MG63 (cell line): Measurements from ENCODE around the gene UVSSA. TPM values are rescaled to one million over a fixed set of nuclear protein-coding genes. Genes with fewer than 3 reads are reported as not detected.
"Not testable (repeated sequence)": the region's sequence is repeated elsewhere in the genome, so short reads cannot be mapped to it uniquely, and the experiment has no call there.

Experiments used
- DNase-seq: peaks from one replicate; pipeline ENCODE4 v3.0.0-alpha.2; 2020
- H3K27me3 ChIP-seq: fragments of 250-450 bp; sonication (Bioruptor Pico); 2 replicates; pipeline ENCODE4 v1.5.1; 2020; ENCODE audit warnings: mild to moderate bottlenecking, moderate library complexity
- H3K36me3 ChIP-seq: fragments of 250-450 bp; sonication (Bioruptor Pico); 2 replicates; pipeline ENCODE4 v1.5.1; 2020; ENCODE audit warnings: mild to moderate bottlenecking, moderate library complexity
- H3K4me3 ChIP-seq: fragments of 250-450 bp; sonication (Bioruptor Pico); 2 replicates; pipeline ENCODE4 v1.5.1; 2020; ENCODE audit warnings: mild to moderate bottlenecking, moderate library complexity
- H3K9me3 ChIP-seq: fragments of 250-450 bp; sonication (Bioruptor Pico); 2 replicates; pipeline ENCODE4 v1.5.1; 2020; ENCODE audit warnings: mild to moderate bottlenecking, moderate library complexity
- total RNA-seq: library from RNA; depleted of rRNA; stranded (reverse); fragments of >200 nt; shearing (Covaris generic); gene quantifications from 2 replicates; pipeline ENCODE4 v1.2.3, GENCODE V29; 2014; ENCODE audit warnings: low replicate concordance

Gene UVSSA
- total RNA-seq, 1 experiment from 2014 or later: 1.2 TPM

- Histone ChIP-seq H3K27me3 (no peaks in the 10 kb centered on the region), H3K9me3 (no peaks in the 10 kb centered on the region), H3K36me3 (no peaks in the 10 kb centered on the region), H3K4me3 (no peak overlapping the region)
- no peak for DNase-seq
Measured at GRCh38 chr4:1364217-1364616, 17.2 kb downstream of the UVSSA start.

GRCh38 chr4:1364748-1365147 is 17.7 kb downstream of the UVSSA start:
- Histone ChIP-seq H3K36me3 (no peaks in the 10 kb centered on the region), H3K4me3 (no peak overlapping the region), H3K27me3 (no peaks in the 10 kb centered on the region), H3K9me3 (no peaks in the 10 kb centered on the region)
- DNase-seq: no peak

GRCh38 chr4:1365271-1366178 is 18.5 kb downstream of the UVSSA start:
- H3K9me3 ChIP-seq: no peaks in the 10 kb centered on the region
- H3K36me3 ChIP-seq: no peaks in the 10 kb centered on the region
- H3K27me3 ChIP-seq: no peaks in the 10 kb centered on the region
- DNase-seq: no peak
- no peak overlapping the region for H3K4me3 ChIP-seq

GRCh38 chr4:1366371-1367229 is 19.6 kb downstream of the UVSSA start:
- no peaks in the 10 kb centered on the region for H3K36me3 ChIP-seq
- no peaks in the 10 kb centered on the region for H3K27me3 ChIP-seq
- H3K9me3 ChIP-seq: no peaks in the 10 kb centered on the region
- no peak overlapping the region for H3K4me3 ChIP-seq
- DNase-seq: no peak

- no peak for DNase-seq
Measured at GRCh38 chr4:1367230-1367935, 20.4 kb downstream of the UVSSA start.

GRCh38 chr4:1367936-1368289 is 20.9 kb downstream of the UVSSA start:
- Histone ChIP-seq H3K36me3 (no peaks in the 10 kb centered on the region), H3K9me3 (no peaks in the 10 kb centered on the region), H3K27me3 (no peaks in the 10 kb centered on the region), H3K4me3 (no peak overlapping the region)
- DNase-seq: no peak

More at GRCh38 chr4:1367230-1367935, 20.4 kb downstream of the UVSSA start:
- Histone ChIP-seq H3K9me3 (no peaks in the 10 kb centered on the region), H3K27me3 (no peaks in the 10 kb centered on the region), H3K36me3 (no peaks in the 10 kb centered on the region), H3K4me3 (no peak overlapping the region)

- H3K9me3 ChIP-seq: no peaks in the 10 kb centered on the region
- H3K4me3 ChIP-seq: no peak overlapping the region
- no peaks in the 10 kb centered on the region for H3K36me3 ChIP-seq
- H3K27me3 ChIP-seq: no peaks in the 10 kb centered on the region
- no peak for DNase-seq
Measured at GRCh38 chr4:1368421-1369090, 21.5 kb downstream of the UVSSA start.

- Histone ChIP-seq H3K36me3 (no peaks in the 10 kb centered on the region), H3K4me3 (no peak overlapping the region)
- DNase-seq: no peak
Measured at GRCh38 chr4:1369091-1369450, 22.1 kb downstream of the UVSSA start.

GRCh38 chr4:1369479-1370079 is 22.6 kb downstream of the UVSSA start:
- Histone ChIP-seq H3K9me3 (no peaks in the 10 kb centered on the region), H3K4me3 (no peak overlapping the region), H3K27me3 (no peaks in the 10 kb centered on the region), H3K36me3 (no peaks in the 10 kb centered on the region)
- no peak for DNase-seq

More at GRCh38 chr4:1369091-1369450, 22.1 kb downstream of the UVSSA start:
- no peaks in the 10 kb centered on the region for H3K27me3 ChIP-seq
- H3K9me3 ChIP-seq: no peaks in the 10 kb centered on the region

- Histone ChIP-seq H3K9me3 (no peaks in the 10 kb centered on the region), H3K4me3 (no peak overlapping the region), H3K27me3 (no peaks in the 10 kb centered on the region), H3K36me3 (no peaks in the 10 kb centered on the region)
- DNase-seq: no peak
Measured at GRCh38 chr4:1370321-1371124, 23.5 kb downstream of the UVSSA start.

- no peak overlapping the region for H3K4me3 ChIP-seq
- H3K36me3 ChIP-seq: no peaks in the 10 kb centered on the region
- H3K9me3 ChIP-seq: no peaks in the 10 kb centered on the region
- DNase-seq: no peak
- H3K27me3 ChIP-seq: no peaks in the 10 kb centered on the region
Measured at GRCh38 chr4:1371176-1372165, 24.5 kb downstream of the UVSSA start.

GRCh38 chr4:1372576-1372975 is 25.6 kb downstream of the UVSSA start:
- not testable (repeated sequence) for DNase-seq, H3K36me3 ChIP-seq, H3K4me3 ChIP-seq, H3K27me3 ChIP-seq, H3K9me3 ChIP-seq

- no peaks in the 10 kb centered on the region for H3K36me3 ChIP-seq
- no peaks in the 10 kb centered on the region for H3K9me3 ChIP-seq
- H3K27me3 ChIP-seq: no peaks in the 10 kb centered on the region
- no peak overlapping the region for H3K4me3 ChIP-seq
- DNase-seq: no peak
Measured at GRCh38 chr4:1373892-1374705, 27.1 kb downstream of the UVSSA start.

GRCh38 chr4:1374706-1375045 is 27.7 kb downstream of the UVSSA start:
- H3K27me3 ChIP-seq: no peaks in the 10 kb centered on the region
- no peaks in the 10 kb centered on the region for H3K9me3 ChIP-seq
- no peak for DNase-seq
- H3K36me3 ChIP-seq: no peaks in the 10 kb centered on the region
- no peak overlapping the region for H3K4me3 ChIP-seq
